Measurements from ENCODE around the gene TRIM65.

The TRIM65 gene

GRCh38 chr17:75921596-75921995 lies 24.8 kb upstream of the TRIM65 start:
- WGBS, result 91% methylated on average over 15 of the region's 15 CpGs
- Histone ChIP-seq H3K14ac (ENCODE audit: low read length in 2 of 2) (peak overlapping the region in 1 of 2 experiments; percentile 41), H3K4me3 (ENCODE audit: insufficient read depth in 1 of 2, low read depth in 1 of 2, low read length in 2 of 2) (no peak overlapping the region), H4K8ac (ENCODE audit: low read length) (no peak overlapping the region), H3K23ac (ENCODE audit: low read length in 2 of 2) (no peak overlapping the region), H3K27me3 (ENCODE audit: control insufficient read depth in 1 of 2, insufficient read depth in 1 of 2, low read length in 2 of 2) (no peaks in the 10 kb centered on the region), H3K79me1 (replicated peaks; ENCODE audit: low read length, poor library complexity, severe bottlenecking) (no peaks in the 10 kb centered on the region), H2BK120ac (ENCODE audit: low read depth, low read length) (no peak overlapping the region), H3K18ac (ENCODE audit: low read depth in 1 of 2, low read length in 2 of 2) (no peak overlapping the region), H3K9me3 (ENCODE audit: control insufficient read depth, low read length) (no peaks in the 10 kb centered on the region), H2BK12ac (ENCODE audit: low read length in 2 of 2) (no peak overlapping the region), H2AFZ (ENCODE audit: low read depth, low read length) (no peak overlapping the region), H4K91ac (ENCODE audit: low read length) (no peak overlapping the region), H2BK5ac (ENCODE audit: low read depth, low read length, poor library complexity, severe bottlenecking) (no peak overlapping the region), H3K27ac (ENCODE audit: low read length, poor library complexity, severe bottlenecking) (no peak overlapping the region), H3K4me1 (ENCODE audit: control insufficient read depth, insufficient read depth, low read depth, low read length) (peaks cover 4% of the 10 kb centered on the region), H3K4ac (ENCODE audit: low read depth in 1 of 2, low read length in 2 of 2) (no peak overlapping the region), H2AK5ac (ENCODE audit: low read length, severe bottlenecking) (no peak overlapping the region), H2BK15ac (ENCODE audit: low read depth, poor library complexity, severe bottlenecking) (no peak overlapping the region), H3K9ac (ENCODE audit: low read length) (no peak overlapping the region), H3K4me2 (ENCODE audit: low read length, poor library complexity, severe bottlenecking) (no peak overlapping the region), H3K36me3 (ENCODE audit: control insufficient read depth in 1 of 2, insufficient read depth in 2 of 2, low read depth in 1 of 2, low read length in 2 of 2) (peaks cover 44% of the 10 kb centered on the region in 2 experiments)
- no peak for DNase-seq

GRCh38 chr17:75920045-75920560 lies 23.4 kb upstream of the TRIM65 start:
- Histone ChIP-seq H2BK12ac (ENCODE audit: low read length in 2 of 2) (no peak overlapping the region), H3K79me1 (replicated peaks; ENCODE audit: low read length, poor library complexity, severe bottlenecking) (no peaks in the 10 kb centered on the region), H3K23ac (ENCODE audit: low read length in 2 of 2) (no peak overlapping the region), H4K8ac (ENCODE audit: low read length) (no peak overlapping the region), H2AFZ (ENCODE audit: low read depth, low read length) (no peak overlapping the region), H2AK5ac (ENCODE audit: low read length, severe bottlenecking) (no peak overlapping the region), H2BK5ac (ENCODE audit: low read depth, low read length, poor library complexity, severe bottlenecking) (no peak overlapping the region), H3K36me3 (ENCODE audit: control insufficient read depth in 1 of 2, insufficient read depth in 2 of 2, low read depth in 1 of 2, low read length in 2 of 2) (peaks cover 30 to 39% of the 10 kb centered on the region in 2 experiments), H3K27ac (ENCODE audit: low read length, poor library complexity, severe bottlenecking) (no peak overlapping the region), H3K9me3 (ENCODE audit: control insufficient read depth, low read length) (no peaks in the 10 kb centered on the region), H3K14ac (ENCODE audit: low read length in 2 of 2) (no peak overlapping the region), H3K18ac (ENCODE audit: low read depth in 1 of 2, low read length in 2 of 2) (no peak overlapping the region), H4K91ac (ENCODE audit: low read length) (no peak overlapping the region), H3K9ac (ENCODE audit: low read length) (no peak overlapping the region), H3K4me1 (ENCODE audit: control insufficient read depth, insufficient read depth, low read depth, low read length) (peaks cover 4% of the 10 kb centered on the region), H3K4ac (ENCODE audit: low read depth in 1 of 2, low read length in 2 of 2) (no peak overlapping the region), H2BK15ac (ENCODE audit: low read depth, poor library complexity, severe bottlenecking) (no peak overlapping the region), H3K4me2 (ENCODE audit: low read length, poor library complexity, severe bottlenecking) (no peak overlapping the region), H3K4me3 (ENCODE audit: insufficient read depth in 1 of 2, low read depth in 1 of 2, low read length in 2 of 2) (no peak overlapping the region), H2BK120ac (ENCODE audit: low read depth, low read length) (no peak overlapping the region), H3K27me3 (ENCODE audit: control insufficient read depth in 1 of 2, insufficient read depth in 1 of 2, low read length in 2 of 2) (no peaks in the 10 kb centered on the region)
- no peak for DNase-seq
- WGBS, result 96% methylated on average over 11 of the region's 11 CpGs

GRCh38 chr17:75919611-75920010 lies 22.9 kb upstream of the TRIM65 start:
- Histone ChIP-seq H3K9ac (ENCODE audit: low read length) (no peak overlapping the region), H3K4me1 (ENCODE audit: control insufficient read depth, insufficient read depth, low read depth, low read length) (peaks cover 4% of the 10 kb centered on the region), H2AFZ (ENCODE audit: low read depth, low read length) (no peak overlapping the region), H3K23ac (ENCODE audit: low read length in 2 of 2) (no peak overlapping the region), H3K27ac (ENCODE audit: low read length, poor library complexity, severe bottlenecking) (no peak overlapping the region), H3K4me2 (ENCODE audit: low read length, poor library complexity, severe bottlenecking) (no peak overlapping the region), H3K36me3 (ENCODE audit: control insufficient read depth in 1 of 2, insufficient read depth in 2 of 2, low read depth in 1 of 2, low read length in 2 of 2) (peaks cover 27 to 41% of the 10 kb centered on the region in 2 experiments), H3K4me3 (ENCODE audit: insufficient read depth in 1 of 2, low read depth in 1 of 2, low read length in 2 of 2) (no peak overlapping the region), H3K79me1 (replicated peaks; ENCODE audit: low read length, poor library complexity, severe bottlenecking) (no peaks in the 10 kb centered on the region), H4K8ac (ENCODE audit: low read length) (no peak overlapping the region), H2BK120ac (ENCODE audit: low read depth, low read length) (no peak overlapping the region), H3K27me3 (ENCODE audit: control insufficient read depth in 1 of 2, insufficient read depth in 1 of 2, low read length in 2 of 2) (no peaks in the 10 kb centered on the region), H2AK5ac (ENCODE audit: low read length, severe bottlenecking) (no peak overlapping the region), H3K14ac (ENCODE audit: low read length in 2 of 2) (no peak overlapping the region), H3K9me3 (ENCODE audit: control insufficient read depth, low read length) (no peaks in the 10 kb centered on the region), H2BK15ac (ENCODE audit: low read depth, poor library complexity, severe bottlenecking) (no peak overlapping the region), H2BK12ac (ENCODE audit: low read length in 2 of 2) (no peak overlapping the region), H2BK5ac (ENCODE audit: low read depth, low read length, poor library complexity, severe bottlenecking) (no peak overlapping the region), H3K4ac (ENCODE audit: low read depth in 1 of 2, low read length in 2 of 2) (no peak overlapping the region), H3K18ac (ENCODE audit: low read depth in 1 of 2, low read length in 2 of 2) (no peak overlapping the region), H4K91ac (ENCODE audit: low read length) (no peak overlapping the region)
- 97% methylated on average over 22 of the region's 22 CpGs for WGBS
- no peak for DNase-seq

- Histone ChIP-seq H3K4ac (ENCODE audit: low read depth in 1 of 2, low read length in 2 of 2) (no peak overlapping the region), H3K9me3 (ENCODE audit: control insufficient read depth, low read length) (no peaks in the 10 kb centered on the region), H2BK15ac (ENCODE audit: low read depth, poor library complexity, severe bottlenecking) (no peak overlapping the region), H3K18ac (ENCODE audit: low read depth in 1 of 2, low read length in 2 of 2) (no peak overlapping the region), H3K4me1 (ENCODE audit: control insufficient read depth, insufficient read depth, low read depth, low read length) (peaks cover 4% of the 10 kb centered on the region), H2BK5ac (ENCODE audit: low read depth, low read length, poor library complexity, severe bottlenecking) (no peak overlapping the region), H3K36me3 (ENCODE audit: control insufficient read depth in 1 of 2, insufficient read depth in 2 of 2, low read depth in 1 of 2, low read length in 2 of 2) (peaks cover 36 to 48% of the 10 kb centered on the region in 2 experiments), H2BK120ac (ENCODE audit: low read depth, low read length) (no peak overlapping the region), H3K79me1 (replicated peaks; ENCODE audit: low read length, poor library complexity, severe bottlenecking) (no peaks in the 10 kb centered on the region), H3K27me3 (ENCODE audit: control insufficient read depth in 1 of 2, insufficient read depth in 1 of 2, low read length in 2 of 2) (no peaks in the 10 kb centered on the region), H3K9ac (ENCODE audit: low read length) (no peak overlapping the region), H2AK5ac (ENCODE audit: low read length, severe bottlenecking) (no peak overlapping the region), H3K14ac (ENCODE audit: low read length in 2 of 2) (no peak overlapping the region), H3K4me2 (ENCODE audit: low read length, poor library complexity, severe bottlenecking) (no peak overlapping the region), H4K91ac (ENCODE audit: low read length) (peak overlapping the region; percentile 4), H3K4me3 (ENCODE audit: insufficient read depth in 1 of 2, low read depth in 1 of 2, low read length in 2 of 2) (no peak overlapping the region), H3K23ac (ENCODE audit: low read length in 2 of 2) (no peak overlapping the region), H2BK12ac (ENCODE audit: low read length in 2 of 2) (no peak overlapping the region), H3K27ac (ENCODE audit: low read length, poor library complexity, severe bottlenecking) (no peak overlapping the region), H2AFZ (ENCODE audit: low read depth, low read length) (no peak overlapping the region), H4K8ac (ENCODE audit: low read length) (no peak overlapping the region)
- no peak for DNase-seq
- WGBS, result 97% methylated on average over 31 of the region's 31 CpGs
Observed at GRCh38 chr17:75917917-75918445, 21.2 kb upstream of the TRIM65 start.
